Measurements from ENCODE around the gene PDZRN3. TPM values are rescaled to one million over a fixed set of nuclear protein-coding genes. Genes with fewer than 3 reads are reported as not detected.
A peak's percentile ranks its signal among the peaks of the same experiment; 100 is the strongest.

The PDZRN3 gene
- total RNA-seq, 2 experiments from 2014 or later: not detected

GRCh38 chr3:73432706-73433032 is 192.1 kb downstream of the PDZRN3 start:
- no peaks in the 10 kb centered on the region for H3K9me3 Mint-ChIP-seq
- intact Hi-C loops (cut with micrococcal nuclease): loop anchor here (2.0 kb wide), 1 partner anchor 332 kb away; no protein-coding TSS in a partner anchor
- no peaks in the 10 kb centered on the region for H3K36me3 Mint-ChIP-seq (ENCODE audit: low read depth)
- no peak overlapping the region for H3K27ac Mint-ChIP-seq
- H3K4me3 Mint-ChIP-seq: no peak overlapping the region
- ATAC-seq: no peak
- no peak for DNase-seq
- ChIA-PET POLR2A (no interaction called here), CTCF (no interaction called here)
- peaks cover 4% of the 10 kb centered on the region for H3K27me3 Mint-ChIP-seq
- H3K4me1 Mint-ChIP-seq (ENCODE audit: low read depth): no peaks in the 10 kb centered on the region
- no peak for TF ChIP-seq CTCF (IDR thresholded peaks at IDR 0.05)

- peak; percentile 29 for DNase-seq
- peak; percentile 65 for TF ChIP-seq CTCF (IDR thresholded peaks at IDR 0.05)
- CTCF ChIA-PET: interaction anchor here (0.8 kb wide), 1 partner anchor 336 kb away, joined by 3 read pairs; no protein-coding TSS in a partner anchor
- no peak for ATAC-seq
- Mint-ChIP-seq H3K27me3 (peaks cover 4% of the 10 kb centered on the region), H3K4me1 (ENCODE audit: low read depth) (no peaks in the 10 kb centered on the region), H3K36me3 (ENCODE audit: low read depth) (no peaks in the 10 kb centered on the region), H3K9me3 (no peaks in the 10 kb centered on the region), H3K4me3 (no peak overlapping the region), H3K27ac (no peak overlapping the region)
- intact Hi-C loops (cut with micrococcal nuclease): loop anchor here (2.0 kb wide), 1 partner anchor 331 kb away; no protein-coding TSS in a partner anchor
- POLR2A ChIA-PET: no interaction called here
Observed at GRCh38 chr3:73432023-73432705, 192.6 kb downstream of the PDZRN3 start.

GRCh38 chr3:73431183-73431900 is 193.4 kb downstream of the PDZRN3 start:
- no peaks in the 10 kb centered on the region for H3K9me3 Mint-ChIP-seq
- no peaks in the 10 kb centered on the region for H3K4me1 Mint-ChIP-seq (ENCODE audit: low read depth)
- intact Hi-C loops (cut with micrococcal nuclease): no loop called here
- no peak for ATAC-seq
- no peak for TF ChIP-seq CTCF (IDR thresholded peaks at IDR 0.05)
- no peaks in the 10 kb centered on the region for H3K36me3 Mint-ChIP-seq (ENCODE audit: low read depth)
- ChIA-PET CTCF (interaction anchor here (0.8 to 1.5 kb wide), 2 partner anchors 13 to 336 kb away, joined by 3 read pairs; no protein-coding TSS in a partner anchor), POLR2A (no interaction called here)
- H3K4me3 Mint-ChIP-seq: no peak overlapping the region
- peaks cover 4% of the 10 kb centered on the region for H3K27me3 Mint-ChIP-seq
- no peak for DNase-seq
- H3K27ac Mint-ChIP-seq: no peak overlapping the region

GRCh38 chr3:73427048-73427706 is 197.6 kb downstream of the PDZRN3 start:
- Mint-ChIP-seq H3K4me3 (no peak overlapping the region), H3K27me3 (no peaks in the 10 kb centered on the region), H3K27ac (no peak overlapping the region), H3K4me1 (ENCODE audit: low read depth) (no peaks in the 10 kb centered on the region), H3K9me3 (no peaks in the 10 kb centered on the region), H3K36me3 (ENCODE audit: low read depth) (no peaks in the 10 kb centered on the region)
- DNase-seq (no peak), ATAC-seq (no peak)
- no peak for TF ChIP-seq CTCF (IDR thresholded peaks at IDR 0.05)
- intact Hi-C loops (cut with micrococcal nuclease): no loop called here
- ChIA-PET CTCF (interaction anchor here (0.9 kb wide), 1 partner anchor 325 kb away, joined by 3 read pairs; no protein-coding TSS in a partner anchor), POLR2A (no interaction called here)

Measured in activated CD8-positive, alpha-beta T cell treated with anti-CD3 and anti-CD28 coated beads for 36 hours (primary cell).